Activated CD4-positive, alpha-beta T cell treated with anti-CD3 and anti-CD28 coated beads for 48 hours (primary cell): Measurements from ENCODE around the gene CEACAM21.

Experiments
- DNase-seq: peaks from one replicate; pipeline ENCODE4 v3.0.0-alpha.2; 2020

CEACAM21 gene

DNA sequence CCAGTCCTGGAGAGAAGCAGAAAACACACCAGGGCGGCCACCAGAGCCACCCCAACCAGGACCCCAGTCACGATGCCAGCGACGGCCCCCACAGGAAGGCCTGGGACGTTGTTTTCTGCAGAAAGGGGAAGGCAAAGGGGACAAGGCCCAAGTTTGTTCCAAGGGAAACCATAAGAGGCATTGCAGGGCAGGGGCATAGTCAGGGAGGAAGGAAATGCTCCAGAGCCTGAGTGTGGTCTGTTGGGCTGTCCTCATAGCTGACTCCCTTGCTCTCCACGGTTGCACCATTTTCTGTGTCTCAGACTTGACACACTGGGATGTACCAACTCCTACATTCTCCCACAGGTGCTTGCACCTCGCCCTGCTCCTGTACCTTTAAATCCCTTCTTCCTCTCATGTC, 45.7 kb downstream of the CEACAM21 start:
- DNase-seq = no peak

DNA sequence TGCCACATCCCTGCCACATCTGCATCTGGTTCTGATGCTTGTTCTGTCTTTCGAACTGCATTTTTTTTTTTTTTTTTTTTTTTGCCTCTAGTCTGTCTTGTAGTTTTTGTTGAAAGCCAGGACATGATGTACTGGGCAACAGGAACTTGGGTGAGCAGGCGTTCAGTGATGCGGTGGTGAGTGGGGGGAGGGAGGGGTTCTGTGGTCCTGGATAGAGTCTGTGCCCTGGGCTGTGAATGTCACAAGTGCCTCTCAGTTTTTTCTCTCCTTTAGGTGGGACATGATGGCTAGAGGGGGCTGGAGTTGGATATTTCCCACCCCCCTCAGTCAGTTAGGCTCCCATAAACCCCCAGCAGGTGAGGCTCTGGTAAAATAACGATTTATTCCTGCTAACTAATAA, 47.4 kb downstream of the CEACAM21 start:
- no peak for DNase-seq

DNA sequence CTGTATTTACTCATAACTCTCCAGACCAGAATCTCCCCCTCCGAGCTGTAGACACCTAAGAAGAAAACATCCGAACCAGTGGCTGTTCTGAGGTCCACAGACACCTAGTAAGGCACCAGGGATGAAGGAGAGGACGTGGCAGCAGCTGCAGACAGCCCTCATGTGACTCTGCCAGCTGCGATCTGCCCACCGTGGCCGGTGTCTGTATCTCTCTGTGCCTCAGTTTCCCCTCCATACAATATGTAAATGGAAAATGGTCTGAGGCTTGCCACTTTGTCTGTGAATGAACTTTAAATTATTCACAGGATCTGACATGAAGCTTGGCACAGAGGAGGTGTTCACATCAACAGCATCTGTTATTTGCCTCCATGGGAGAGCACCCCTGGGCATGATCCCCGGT, 48.5 kb downstream of the CEACAM21 start:
- DNase-seq = no peak

DNA sequence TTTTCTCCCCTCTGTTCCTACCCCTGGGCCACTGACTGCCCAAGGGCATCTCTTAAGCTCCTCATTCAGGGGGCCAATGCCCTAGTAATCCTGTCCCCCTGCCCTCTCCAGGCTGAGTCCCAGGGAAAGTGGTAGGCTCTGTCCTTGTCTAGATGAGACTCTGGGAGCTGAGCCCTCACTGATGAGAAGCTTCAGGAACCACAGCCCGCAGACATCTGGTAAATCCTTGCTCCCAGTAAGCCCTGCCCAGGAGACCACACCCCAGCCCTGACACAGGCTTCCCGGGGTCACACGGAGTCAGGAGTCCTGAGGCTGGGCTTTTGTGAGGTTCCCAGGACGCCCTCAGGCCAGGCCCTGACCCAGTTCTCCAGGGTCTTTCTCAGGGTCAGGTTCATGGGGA, 49.0 kb downstream of the CEACAM21 start:
- DNase-seq = no peak

DNA sequence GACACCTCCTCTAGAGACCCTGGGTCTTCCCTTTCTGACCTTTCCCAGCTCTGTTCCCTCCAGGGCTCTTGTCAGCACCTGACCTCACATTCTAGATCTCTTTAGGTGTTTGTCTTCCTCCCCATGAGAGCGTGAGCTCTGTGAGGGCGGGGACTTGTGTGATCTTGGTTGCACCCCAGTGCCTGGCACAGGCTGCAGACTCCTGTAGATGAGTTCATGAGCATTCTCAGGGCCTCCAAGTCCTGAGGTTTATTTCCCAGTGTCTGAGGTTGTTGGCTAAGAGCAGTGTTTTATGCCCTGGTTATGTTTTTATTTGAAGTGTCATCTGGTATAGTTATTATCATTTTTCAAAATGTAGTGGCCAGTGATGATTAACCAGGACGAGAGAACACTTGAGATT, 50.3 kb downstream of the CEACAM21 start:
- DNase-seq = no peak

DNA sequence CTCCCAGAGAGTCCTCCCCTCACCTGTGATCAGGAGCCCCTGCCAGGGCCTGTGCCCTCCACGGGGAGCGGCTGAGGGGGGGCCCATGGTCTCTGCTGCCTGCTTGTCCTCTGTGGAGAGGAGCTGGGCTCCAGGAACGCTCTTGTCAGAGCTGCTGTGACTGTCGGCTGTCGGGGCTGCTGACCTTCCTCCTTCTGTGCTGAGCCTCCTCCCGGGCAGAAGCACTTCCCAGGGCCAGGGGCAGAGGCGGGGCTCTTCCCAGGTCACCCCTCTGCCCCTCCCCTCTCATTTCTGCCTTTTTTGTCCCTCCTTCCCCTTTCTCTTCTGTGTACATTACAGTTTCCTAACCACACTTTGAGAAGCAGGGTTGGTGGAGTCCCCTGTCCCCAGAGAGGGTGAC, 50.9 kb downstream of the CEACAM21 start, which contains the start of gene CEACAM4:
Gene CEACAM4 (minus strand): TSS at position 198 of the 400 bp plus-strand sequence. CDS start 111 bp downstream, at position 87.
- no peak for DNase-seq

DNA sequence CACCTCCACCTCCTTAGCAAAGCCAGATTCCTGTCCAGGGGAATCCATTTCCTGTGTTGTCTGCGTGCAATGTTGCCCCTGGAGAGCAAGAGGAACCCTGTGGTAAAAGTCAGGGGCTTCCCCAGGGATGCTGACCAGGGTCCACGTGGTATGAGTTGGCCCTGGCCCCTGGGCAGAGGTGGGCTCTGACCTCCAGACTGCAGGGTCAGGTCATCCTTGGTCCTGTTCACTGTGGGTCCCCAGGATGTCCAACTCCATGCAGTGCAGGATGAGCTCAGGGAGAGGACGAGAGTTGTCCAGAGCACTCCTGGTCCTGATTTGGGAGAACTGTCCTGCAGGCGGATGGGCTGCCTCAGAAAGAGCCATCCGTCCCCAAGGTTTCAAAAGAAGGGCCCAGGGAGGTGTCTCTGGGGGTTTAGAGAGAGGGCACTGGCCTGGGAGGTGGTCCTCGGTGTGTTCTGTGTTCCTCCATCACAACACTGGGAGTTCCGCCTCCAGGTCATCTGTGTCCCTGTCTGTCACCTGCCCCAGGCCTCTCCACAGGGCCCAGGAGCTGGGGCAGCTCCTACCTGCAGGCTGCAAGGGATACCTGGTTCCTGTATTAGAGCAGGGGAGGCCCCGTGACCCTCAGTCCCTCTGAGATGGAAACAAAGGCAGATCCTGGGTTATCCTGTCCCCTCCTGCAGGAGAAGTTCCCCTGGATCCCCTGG, 52.2 kb downstream of the CEACAM21 start:
- no peak for DNase-seq
